ENCODE data around the gene CCDC201. TPM values are rescaled to one million over a fixed set of nuclear protein-coding genes. Genes with fewer than 3 reads are reported as not detected.
"Not testable (repeated sequence)": the region's sequence is repeated elsewhere in the genome, so short reads cannot be mapped to it uniquely, and the experiment has no call there.

The CCDC201 gene
- total RNA-seq, 1 experiment from 2014 or later: not detected

DNA sequence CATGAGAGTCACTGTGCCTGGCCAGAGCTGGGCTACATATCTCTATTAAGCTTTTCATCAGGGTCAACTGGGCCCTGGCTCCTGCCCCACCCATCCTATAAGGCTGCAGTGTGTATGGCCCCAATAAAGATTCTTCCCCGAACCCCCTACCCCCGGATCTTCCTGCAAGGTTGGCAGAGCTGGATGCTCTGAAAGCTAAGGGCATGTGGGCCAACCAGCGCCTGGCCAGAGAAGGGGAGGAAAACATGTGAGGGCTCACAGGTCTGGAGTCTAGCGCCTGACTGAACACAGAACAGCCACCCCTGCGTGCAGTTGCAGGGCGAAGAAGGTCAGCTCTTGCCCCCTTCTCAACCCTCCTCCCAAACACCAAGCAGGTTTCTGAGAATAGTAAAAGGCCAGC, 24.1 kb downstream of the CCDC201 start:
- POLR2A ChIA-PET: interaction anchor here (0.7 kb wide), 1 partner anchor 1364 kb away, joined by 4 read pairs; no protein-coding TSS in a partner anchor
- BruUV-seq (replicated peaks); in situ Hi-C loops (cut with HindIII; ENCODE audit: low pct_unique_long_range_greater_than_20kb, low sequenced_read_pairs); H3K4me3 ChIP-seq (ENCODE audit: low read depth in 2 of 2, low read length in 2 of 2); H3K27ac ChIP-seq (ENCODE audit: low read length); H3K9me3 ChIP-seq (ENCODE audit: control insufficient read depth, insufficient read depth, low read depth, low read length); DNase-seq (ENCODE audit: low read depth, low spot score); H3K36me3 ChIP-seq (ENCODE audit: control insufficient read depth, insufficient read depth, low read length); ATAC-seq; CTCF ChIA-PET; H3K27me3 ChIP-seq (ENCODE audit: control insufficient read depth, insufficient read depth, low read length); intact Hi-C loops (cut with micrococcal nuclease; ENCODE audit: unreplicated experiment); H3K4me1 ChIP-seq (ENCODE audit: control insufficient read depth, insufficient read depth, low read length): not testable (repeated sequence)

DNA sequence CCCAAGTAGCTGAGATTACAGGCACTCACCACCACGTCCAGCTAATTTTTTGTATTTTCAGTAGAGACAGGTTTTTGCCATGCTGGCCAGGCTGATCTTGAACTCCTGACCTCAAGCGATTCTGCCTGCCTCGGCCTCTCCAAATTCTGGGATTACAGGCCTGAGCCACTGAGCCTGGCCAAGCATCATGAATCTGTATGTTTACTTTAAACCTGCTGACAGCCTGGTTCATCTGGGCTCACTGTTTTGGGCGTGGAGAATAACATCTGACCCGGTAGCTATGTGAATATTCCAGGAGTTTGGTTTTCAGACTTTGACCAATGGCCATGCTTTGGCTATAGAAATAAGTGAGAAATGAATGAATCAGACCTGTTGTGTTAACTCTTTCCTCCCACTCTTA, 26.3 kb downstream of the CCDC201 start:
- CTCF ChIA-PET: interaction anchor here (0.6 kb wide), 1 partner anchor 17 kb away, joined by 3 read pairs; no protein-coding TSS in a partner anchor
- H3K4me3 ChIP-seq (ENCODE audit: low read depth in 2 of 2, low read length in 2 of 2); POLR2A ChIA-PET; H3K27ac ChIP-seq (ENCODE audit: low read length); in situ Hi-C loops (cut with HindIII; ENCODE audit: low pct_unique_long_range_greater_than_20kb, low sequenced_read_pairs); ATAC-seq; intact Hi-C loops (cut with micrococcal nuclease; ENCODE audit: unreplicated experiment); BruUV-seq (replicated peaks); H3K9me3 ChIP-seq (ENCODE audit: control insufficient read depth, insufficient read depth, low read depth, low read length); DNase-seq (ENCODE audit: low read depth, low spot score); H3K4me1 ChIP-seq (ENCODE audit: control insufficient read depth, insufficient read depth, low read length); H3K27me3 ChIP-seq (ENCODE audit: control insufficient read depth, insufficient read depth, low read length); H3K36me3 ChIP-seq (ENCODE audit: control insufficient read depth, insufficient read depth, low read length): not testable (repeated sequence)

DNA sequence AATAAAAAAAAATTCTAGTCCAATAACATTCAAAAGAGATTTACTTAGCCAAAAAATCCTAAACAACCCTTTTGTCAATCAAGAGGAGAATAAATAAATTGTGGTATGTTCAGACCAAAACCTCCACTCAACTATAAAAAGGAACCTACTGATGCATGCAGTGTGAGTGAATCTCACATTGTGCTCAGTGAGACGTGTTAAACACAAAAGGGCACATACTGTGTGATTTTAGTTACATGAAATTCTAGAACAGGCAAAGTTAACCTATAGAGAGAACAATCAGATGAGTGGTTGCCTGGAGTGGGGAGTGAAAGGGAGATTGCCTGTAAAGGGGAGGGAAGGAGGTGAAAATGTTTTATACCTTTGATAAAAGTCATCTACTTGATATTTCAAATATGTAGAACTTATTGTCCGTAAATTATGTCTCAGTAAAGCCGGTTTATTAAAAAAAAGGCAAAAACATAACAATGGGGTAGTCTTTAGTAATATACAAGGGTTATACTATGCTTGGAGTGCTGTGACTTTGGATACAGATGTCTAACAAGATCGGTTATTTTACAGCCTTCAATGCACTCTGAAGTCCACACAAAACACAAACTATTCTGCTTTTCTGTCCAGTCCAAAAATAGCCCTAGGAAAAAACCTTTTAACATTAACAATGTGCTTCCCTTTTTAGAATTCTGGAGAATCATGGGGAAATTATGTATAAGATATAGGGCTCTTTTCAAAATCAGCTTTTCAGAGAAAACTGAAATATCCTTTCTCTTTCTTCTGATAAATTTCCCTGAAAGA, 30.8 kb downstream of the CCDC201 start:
- intact Hi-C loops (cut with micrococcal nuclease; ENCODE audit: unreplicated experiment); H3K9me3 ChIP-seq (ENCODE audit: control insufficient read depth, insufficient read depth, low read depth, low read length); H3K4me1 ChIP-seq (ENCODE audit: control insufficient read depth, insufficient read depth, low read length); ATAC-seq; H3K27me3 ChIP-seq (ENCODE audit: control insufficient read depth, insufficient read depth, low read length); in situ Hi-C loops (cut with HindIII; ENCODE audit: low pct_unique_long_range_greater_than_20kb, low sequenced_read_pairs); H3K36me3 ChIP-seq (ENCODE audit: control insufficient read depth, insufficient read depth, low read length); CTCF ChIA-PET; H3K27ac ChIP-seq (ENCODE audit: low read length); POLR2A ChIA-PET; BruUV-seq (replicated peaks); H3K4me3 ChIP-seq (ENCODE audit: low read depth in 2 of 2, low read length in 2 of 2); DNase-seq (ENCODE audit: low read depth, low spot score): not testable (repeated sequence)

DNA sequence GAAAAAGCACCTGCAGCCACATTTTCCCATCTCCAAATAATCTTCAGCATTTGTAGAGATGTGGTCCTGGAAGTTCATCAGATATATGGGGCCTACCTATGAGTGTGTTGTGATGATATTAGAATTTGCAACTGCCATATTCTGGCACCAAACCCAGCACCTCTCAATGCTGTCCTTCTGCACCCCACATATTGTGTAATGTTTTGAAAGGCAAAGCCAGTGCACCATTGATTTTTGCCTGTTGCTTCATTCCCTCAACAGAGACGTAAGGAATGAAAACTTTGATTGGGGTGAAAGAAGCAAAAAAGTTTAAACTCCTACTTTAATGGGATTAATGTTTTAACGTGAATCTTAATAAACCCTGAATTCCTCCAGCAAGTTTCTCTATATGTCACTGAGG, 34.0 kb downstream of the CCDC201 start:
- POLR2A ChIA-PET; ATAC-seq; H3K4me3 ChIP-seq (ENCODE audit: low read depth in 2 of 2, low read length in 2 of 2); DNase-seq (ENCODE audit: low read depth, low spot score); H3K36me3 ChIP-seq (ENCODE audit: control insufficient read depth, insufficient read depth, low read length); intact Hi-C loops (cut with micrococcal nuclease; ENCODE audit: unreplicated experiment); H3K27me3 ChIP-seq (ENCODE audit: control insufficient read depth, insufficient read depth, low read length); H3K27ac ChIP-seq (ENCODE audit: low read length); H3K9me3 ChIP-seq (ENCODE audit: control insufficient read depth, insufficient read depth, low read depth, low read length); in situ Hi-C loops (cut with HindIII; ENCODE audit: low pct_unique_long_range_greater_than_20kb, low sequenced_read_pairs); H3K4me1 ChIP-seq (ENCODE audit: control insufficient read depth, insufficient read depth, low read length); BruUV-seq (replicated peaks); CTCF ChIA-PET: not testable (repeated sequence)

DNA sequence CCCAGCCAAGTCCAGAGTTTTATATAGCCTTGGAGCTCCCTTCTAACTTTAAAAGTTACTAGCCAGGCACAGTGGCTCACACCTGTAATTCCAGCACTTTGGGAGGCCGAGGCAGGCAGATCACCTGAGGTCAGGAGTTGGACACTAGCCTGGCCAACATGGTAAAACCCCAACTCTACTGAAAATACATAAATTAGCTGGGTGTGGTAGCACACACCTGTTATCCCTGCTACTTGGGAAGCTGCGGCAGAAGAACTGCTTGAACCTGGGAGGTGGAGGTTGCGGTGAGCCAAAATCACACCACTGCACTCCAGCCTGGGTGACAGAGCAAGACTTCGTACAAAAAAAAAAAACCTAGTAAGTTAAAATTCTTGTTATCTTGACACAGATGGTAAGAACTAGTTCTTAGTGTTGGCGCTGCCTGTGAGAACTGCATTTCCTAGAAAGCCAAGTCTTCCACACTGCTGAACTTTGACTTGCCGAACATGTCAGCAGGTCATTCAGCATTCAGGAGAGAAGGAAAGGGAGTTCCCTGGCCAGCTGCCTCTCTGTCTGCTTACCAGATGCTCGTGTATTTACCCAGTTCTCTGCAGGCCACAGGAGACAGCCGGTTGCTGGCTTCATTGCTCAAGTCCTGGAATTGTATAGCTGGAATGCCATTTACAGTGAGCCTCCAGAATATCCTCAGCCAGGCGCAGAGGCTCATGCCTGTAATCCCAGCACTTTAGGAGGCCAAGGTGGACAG, 40.3 kb downstream of the CCDC201 start:
- ATAC-seq; POLR2A ChIA-PET; BruUV-seq (replicated peaks); H3K4me1 ChIP-seq (ENCODE audit: control insufficient read depth, insufficient read depth, low read length); H3K4me3 ChIP-seq (ENCODE audit: low read depth in 2 of 2, low read length in 2 of 2); DNase-seq (ENCODE audit: low read depth, low spot score); CTCF ChIA-PET; intact Hi-C loops (cut with micrococcal nuclease; ENCODE audit: unreplicated experiment); in situ Hi-C loops (cut with HindIII; ENCODE audit: low pct_unique_long_range_greater_than_20kb, low sequenced_read_pairs); H3K27me3 ChIP-seq (ENCODE audit: control insufficient read depth, insufficient read depth, low read length); H3K9me3 ChIP-seq (ENCODE audit: control insufficient read depth, insufficient read depth, low read depth, low read length); H3K36me3 ChIP-seq (ENCODE audit: control insufficient read depth, insufficient read depth, low read length); H3K27ac ChIP-seq (ENCODE audit: low read length): not testable (repeated sequence)

DNA sequence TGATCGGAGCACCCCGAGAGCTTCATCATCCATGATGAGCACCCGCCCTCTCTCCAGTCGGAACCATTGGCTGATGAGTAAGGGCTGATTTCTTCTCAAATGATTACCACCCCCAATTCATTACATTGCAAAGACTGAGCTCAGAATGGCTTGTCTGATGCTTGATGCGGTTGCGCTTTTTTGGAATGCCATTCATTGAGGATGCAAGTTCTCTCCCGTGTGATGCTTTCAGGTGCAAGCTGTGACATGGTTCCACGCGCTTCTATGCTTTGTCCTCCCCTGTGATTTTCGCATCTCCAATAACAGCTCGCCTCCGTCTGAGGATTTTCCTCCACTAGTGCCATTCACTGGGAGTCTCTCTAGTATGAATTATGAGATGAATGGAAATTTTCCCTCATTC, 43.0 kb downstream of the CCDC201 start:
- POLR2A ChIA-PET; H3K27ac ChIP-seq (ENCODE audit: low read length); H3K9me3 ChIP-seq (ENCODE audit: control insufficient read depth, insufficient read depth, low read depth, low read length); intact Hi-C loops (cut with micrococcal nuclease; ENCODE audit: unreplicated experiment); ATAC-seq; in situ Hi-C loops (cut with HindIII; ENCODE audit: low pct_unique_long_range_greater_than_20kb, low sequenced_read_pairs); H3K4me1 ChIP-seq (ENCODE audit: control insufficient read depth, insufficient read depth, low read length); H3K27me3 ChIP-seq (ENCODE audit: control insufficient read depth, insufficient read depth, low read length); DNase-seq (ENCODE audit: low read depth, low spot score); H3K4me3 ChIP-seq (ENCODE audit: low read depth in 2 of 2, low read length in 2 of 2); CTCF ChIA-PET; H3K36me3 ChIP-seq (ENCODE audit: control insufficient read depth, insufficient read depth, low read length); BruUV-seq (replicated peaks): not testable (repeated sequence)

DNA sequence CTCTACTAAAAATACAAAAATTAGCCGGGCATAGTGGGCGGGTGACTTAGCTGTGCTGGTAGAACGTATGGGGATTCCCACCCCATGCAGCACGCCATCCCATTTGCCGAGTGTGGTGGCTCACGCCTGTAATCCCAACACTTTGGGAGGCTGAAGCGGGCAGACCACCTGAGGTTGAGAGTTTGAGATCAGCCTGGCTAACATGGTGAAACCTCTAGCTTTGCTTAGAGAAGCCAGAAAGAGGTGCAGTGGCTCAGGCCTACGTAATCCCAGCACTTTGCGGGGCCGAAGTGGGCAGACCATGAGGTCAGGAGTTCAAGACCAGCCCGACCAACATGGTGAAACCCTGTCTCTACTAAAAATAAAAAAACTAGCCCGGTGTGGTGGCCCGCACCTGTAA, 45.2 kb downstream of the CCDC201 start:
- CTCF ChIA-PET; POLR2A ChIA-PET; H3K36me3 ChIP-seq (ENCODE audit: control insufficient read depth, insufficient read depth, low read length); H3K27me3 ChIP-seq (ENCODE audit: control insufficient read depth, insufficient read depth, low read length); H3K9me3 ChIP-seq (ENCODE audit: control insufficient read depth, insufficient read depth, low read depth, low read length); H3K27ac ChIP-seq (ENCODE audit: low read length); ATAC-seq; in situ Hi-C loops (cut with HindIII; ENCODE audit: low pct_unique_long_range_greater_than_20kb, low sequenced_read_pairs); intact Hi-C loops (cut with micrococcal nuclease; ENCODE audit: unreplicated experiment); H3K4me1 ChIP-seq (ENCODE audit: control insufficient read depth, insufficient read depth, low read length); BruUV-seq (replicated peaks); DNase-seq (ENCODE audit: low read depth, low spot score); H3K4me3 ChIP-seq (ENCODE audit: low read depth in 2 of 2, low read length in 2 of 2): not testable (repeated sequence)

Data from Panc1 (cell line).